Measurements from ENCODE around the gene RCOR1.

GRCh38 chr14:102558556-102558955, 33.9 kb upstream of the RCOR1 start:
- TF ChIP-seq POLR2A (IDR thresholded peaks at IDR 0.05) (no peak), CTCF (IDR thresholded peaks at IDR 0.05) (no peak)
